Stimulated activated CD4-positive, alpha-beta T cell treated with anti-CD3 and anti-CD28 coated beads, Interleukin-4, amount 100 ng/mL, for 4 hours (primary cell): ENCODE measurements around the gene IL20RB.
"Not testable (repeated sequence)": the region's sequence is repeated elsewhere in the genome, so short reads cannot be mapped to it uniquely, and the experiment has no call there.

Experiments used
- DNase-seq, 2 experiments: peaks; one replicate each; pipeline ENCODE4 v3.0.0-alpha.2; 2020

The IL20RB gene

DNA sequence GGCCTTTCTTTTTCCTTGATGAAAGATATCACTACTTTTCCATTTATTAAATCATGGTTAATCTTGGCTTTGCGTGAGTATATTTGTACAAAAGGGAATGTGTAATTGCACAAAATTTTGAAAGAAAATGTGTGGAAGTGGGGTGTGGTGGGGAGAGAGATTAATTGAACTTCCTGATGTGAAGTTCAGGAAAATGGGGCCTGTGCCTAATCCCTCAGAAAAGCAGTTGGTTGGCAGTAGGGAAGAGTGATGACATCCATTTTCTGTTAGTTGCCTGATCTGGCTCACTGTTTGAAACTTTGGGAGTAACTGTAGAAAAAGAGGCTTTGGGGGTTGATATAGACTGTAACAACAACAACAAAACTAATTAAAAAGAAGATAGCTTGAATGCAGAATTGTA, 10.8 kb upstream of the IL20RB start:
- DNase-seq, result no peak

- DNase-seq, result no peak
These were observed 10.3 kb upstream of the IL20RB start for GRCh38 chr3:136947477-136947876.

DNA sequence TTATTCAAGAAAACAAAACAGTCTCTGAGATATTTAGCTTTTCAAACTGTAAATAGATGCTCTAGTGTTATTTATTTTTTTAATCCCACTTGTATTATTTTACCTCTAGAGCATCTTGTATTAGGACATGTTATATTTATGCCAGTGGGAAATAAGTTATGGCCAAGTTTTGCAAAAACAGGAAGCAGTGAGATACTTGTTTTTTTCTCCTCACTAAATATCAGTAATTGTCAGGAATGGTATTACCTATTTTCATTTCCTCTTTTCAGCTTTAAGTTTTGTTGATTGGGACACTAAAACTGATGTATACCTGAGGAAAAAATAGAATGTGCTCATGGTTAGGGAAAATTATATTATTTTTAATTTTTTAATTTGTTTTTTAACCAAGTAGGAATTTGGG, 8.6 kb upstream of the IL20RB start:
- no peak for DNase-seq

- DNase-seq, result no peak
These were observed 8.1 kb upstream of the IL20RB start for GRCh38 chr3:136949708-136950107.

- DNase-seq, result no peak
These were observed 7.2 kb upstream of the IL20RB start for GRCh38 chr3:136950623-136951022.

GRCh38 chr3:136952292-136952691, 5.5 kb upstream of the IL20RB start:
- DNase-seq, result no peak

GRCh38 chr3:136954251-136954650, 3.5 kb upstream of the IL20RB start:
- no peak for DNase-seq

- no peak for DNase-seq
These were observed 2.6 kb upstream of the IL20RB start for GRCh38 chr3:136954980-136955780.

DNA sequence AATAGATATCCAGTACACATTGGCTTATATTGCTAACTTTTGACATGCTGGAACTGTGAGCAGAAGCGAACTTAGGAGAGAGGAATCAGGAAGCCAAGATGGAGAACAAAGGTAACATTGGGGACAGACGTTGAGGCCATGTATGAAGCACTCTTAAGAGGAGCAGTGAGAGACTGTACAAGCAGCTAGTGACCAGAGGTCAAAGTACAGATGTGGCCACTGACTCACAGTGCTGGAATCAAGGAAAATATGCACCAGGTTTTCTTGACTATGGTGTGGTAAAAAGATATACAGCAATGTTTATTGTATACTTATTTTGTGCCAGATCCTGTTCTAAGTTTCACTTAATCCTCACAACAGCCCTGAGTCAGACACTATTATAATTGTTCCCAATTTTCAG, 2.0 kb upstream of the IL20RB start:
- DNase-seq, result no peak

DNA sequence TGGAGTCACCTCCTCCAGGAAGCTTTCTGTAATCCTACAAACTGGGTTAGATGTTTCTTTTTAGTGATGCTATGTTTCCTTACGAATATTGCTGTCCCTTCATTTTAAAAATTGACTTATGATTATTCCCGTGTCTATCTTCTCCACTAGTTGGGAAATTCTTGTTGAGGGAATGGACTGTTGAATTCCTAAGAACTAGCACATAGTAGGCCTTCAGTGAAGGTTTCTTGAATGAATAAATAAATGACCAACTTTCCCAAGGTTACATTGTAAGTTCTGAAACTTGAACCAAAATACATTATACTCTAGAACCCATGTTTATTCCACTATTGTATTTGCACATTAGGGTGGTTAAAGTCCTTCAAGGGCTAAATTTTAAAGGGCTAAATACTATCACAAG, 812 bp upstream of the IL20RB start:
- no peak for DNase-seq

DNA sequence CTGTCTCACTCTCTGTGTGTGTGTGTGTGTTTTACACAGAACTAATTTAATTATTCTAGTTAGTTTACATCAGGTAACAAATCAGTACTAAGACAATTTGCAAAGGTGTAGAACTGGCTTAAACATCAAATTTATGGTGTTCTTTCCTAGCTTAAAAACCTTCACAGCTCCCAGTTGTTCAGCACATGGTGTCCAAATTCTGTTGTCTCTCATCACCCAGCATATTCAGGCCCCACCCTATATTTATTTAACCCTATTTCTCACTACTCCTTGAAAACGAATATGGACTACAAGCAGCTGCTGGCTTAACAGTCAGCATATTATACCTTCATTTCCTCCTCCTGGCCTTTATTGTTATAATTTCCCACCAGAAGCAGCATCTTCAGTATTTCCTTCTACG, 1.2 kb downstream of the IL20RB start:
- DNase-seq, result no peak

GRCh38 chr3:136959599-136959998, 1.8 kb downstream of the IL20RB start:
- no peak for DNase-seq

DNA sequence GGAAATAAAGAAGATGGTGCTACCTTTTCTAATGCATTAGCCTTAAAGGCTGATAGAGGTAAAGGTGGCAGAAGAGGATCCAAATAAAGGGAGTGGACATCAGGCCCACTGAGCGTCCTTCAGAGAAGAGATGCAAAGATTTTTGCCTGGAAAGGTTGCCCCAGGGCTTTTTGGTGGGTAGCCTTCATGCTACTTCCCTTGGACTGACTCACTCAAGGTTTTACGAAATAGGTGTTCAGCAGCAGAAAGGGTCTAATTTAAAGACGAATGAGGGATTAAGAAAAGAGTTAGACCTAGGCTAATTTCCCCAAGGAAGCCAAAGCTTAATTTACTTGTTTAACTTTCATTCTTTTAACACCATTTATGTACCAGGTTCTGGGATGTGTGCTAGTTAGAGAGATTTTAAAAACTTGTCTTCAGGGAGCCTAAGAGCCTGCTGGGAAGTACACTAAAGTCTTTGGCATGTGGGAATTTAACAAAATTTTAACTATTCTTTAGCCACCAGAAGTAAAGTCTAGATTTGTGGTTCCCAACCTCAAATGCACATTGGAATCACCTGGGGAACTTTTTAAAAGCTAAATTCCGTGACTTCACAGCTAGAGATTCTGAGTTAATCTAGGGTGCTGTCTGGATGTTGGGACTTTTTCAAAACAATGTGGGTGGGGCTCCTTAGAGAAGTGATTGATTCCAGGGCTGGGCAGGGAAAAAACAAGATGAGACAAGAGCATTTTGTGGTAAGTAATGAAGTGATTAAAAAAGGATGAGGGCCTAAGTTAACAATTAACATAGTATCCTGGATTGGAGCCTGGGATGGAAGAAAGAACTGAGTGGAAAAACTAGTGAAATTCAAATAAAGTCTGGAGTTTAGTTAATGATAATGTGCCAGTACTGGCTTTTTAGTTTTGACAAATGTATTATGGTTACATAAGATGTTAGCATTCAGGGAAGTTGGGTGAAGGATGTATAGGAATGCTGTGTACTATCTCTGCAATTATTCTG, 3.4 kb downstream of the IL20RB start:
- DNase-seq, result no peak

DNA sequence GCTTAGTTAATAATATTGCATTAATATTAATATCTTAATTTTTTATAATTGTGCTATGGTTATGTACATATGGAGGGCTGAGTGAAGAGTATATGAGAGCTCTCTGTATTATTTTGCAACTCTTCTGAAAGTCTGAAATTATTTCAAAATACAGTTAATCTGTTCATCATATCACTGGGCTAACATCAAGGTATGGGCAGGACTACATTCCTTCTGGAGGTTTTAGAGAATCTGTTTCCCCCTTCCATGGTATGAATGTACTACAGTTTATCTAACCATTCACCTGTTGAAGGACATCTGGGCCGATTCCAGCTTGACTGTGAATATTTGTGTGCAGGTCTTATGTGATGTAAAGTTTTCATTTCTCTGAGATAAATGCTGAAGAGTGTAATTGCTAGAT, 5.1 kb downstream of the IL20RB start:
- DNase-seq, result no peak

GRCh38 chr3:136969539-136969938, 11.8 kb downstream of the IL20RB start:
- DNase-seq, result not testable (repeated sequence)

DNA sequence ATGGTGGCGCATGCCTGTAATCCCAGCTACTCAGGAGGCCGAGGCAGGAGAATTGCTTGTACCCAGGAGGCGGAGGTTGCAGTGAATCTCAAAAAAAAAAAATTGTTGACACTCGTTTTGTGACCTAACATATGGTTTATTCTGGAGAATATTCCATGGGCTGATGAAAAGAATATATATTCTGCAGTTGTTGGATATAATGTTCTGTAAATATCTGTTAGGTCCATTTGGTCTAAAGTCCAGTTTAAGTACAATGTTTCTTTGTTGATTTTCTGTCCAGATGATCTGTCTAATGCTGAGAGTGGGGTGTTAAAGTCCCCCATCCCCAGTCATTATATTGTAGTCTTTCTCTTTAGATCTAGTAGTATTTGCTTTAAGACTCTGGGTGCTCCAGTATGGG, 15.6 kb downstream of the IL20RB start:
- DNase-seq, result no peak

DNA sequence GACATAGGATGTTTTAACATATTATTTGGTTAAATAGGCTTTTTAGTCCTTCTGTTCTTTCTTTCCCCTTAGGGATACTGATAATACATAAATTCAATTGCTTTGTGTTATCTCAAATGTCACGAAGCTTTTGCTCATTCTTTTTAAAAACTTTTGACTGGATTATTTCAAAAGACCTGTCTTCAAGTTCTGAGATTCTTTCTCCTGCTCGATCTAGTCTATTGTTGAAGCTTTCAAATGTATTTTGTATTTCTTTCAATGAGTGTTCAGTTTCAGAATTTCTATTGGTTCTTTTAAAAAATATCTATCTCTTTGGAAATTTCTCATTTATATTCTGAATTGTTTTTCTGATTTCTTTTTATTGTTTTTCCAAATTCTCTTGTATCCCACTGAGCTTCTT, 16.9 kb downstream of the IL20RB start:
- DNase-seq, result no peak

GRCh38 chr3:136979204-136979603, 21.4 kb downstream of the IL20RB start:
- DNase-seq, result no peak

- DNase-seq, result no peak
These were observed 21.9 kb downstream of the IL20RB start for GRCh38 chr3:136979684-136980083.

DNA sequence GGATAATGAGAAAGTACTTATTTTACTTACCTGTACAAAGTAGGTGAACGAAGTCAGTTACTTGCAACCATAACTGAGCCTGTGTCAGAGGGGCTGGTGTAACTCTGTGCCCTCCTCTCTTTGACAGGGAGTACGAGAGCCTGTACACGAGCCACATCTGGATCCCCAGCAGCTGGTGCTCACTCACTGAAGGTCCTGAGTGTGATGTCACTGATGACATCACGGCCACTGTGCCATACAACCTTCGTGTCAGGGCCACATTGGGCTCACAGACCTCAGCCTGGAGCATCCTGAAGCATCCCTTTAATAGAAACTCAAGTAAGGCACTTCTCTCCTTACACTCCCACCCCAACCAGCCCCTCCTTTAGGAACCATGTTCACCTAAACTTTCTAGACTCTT, 24.2 kb downstream of the IL20RB start:
- no peak for DNase-seq

DNA sequence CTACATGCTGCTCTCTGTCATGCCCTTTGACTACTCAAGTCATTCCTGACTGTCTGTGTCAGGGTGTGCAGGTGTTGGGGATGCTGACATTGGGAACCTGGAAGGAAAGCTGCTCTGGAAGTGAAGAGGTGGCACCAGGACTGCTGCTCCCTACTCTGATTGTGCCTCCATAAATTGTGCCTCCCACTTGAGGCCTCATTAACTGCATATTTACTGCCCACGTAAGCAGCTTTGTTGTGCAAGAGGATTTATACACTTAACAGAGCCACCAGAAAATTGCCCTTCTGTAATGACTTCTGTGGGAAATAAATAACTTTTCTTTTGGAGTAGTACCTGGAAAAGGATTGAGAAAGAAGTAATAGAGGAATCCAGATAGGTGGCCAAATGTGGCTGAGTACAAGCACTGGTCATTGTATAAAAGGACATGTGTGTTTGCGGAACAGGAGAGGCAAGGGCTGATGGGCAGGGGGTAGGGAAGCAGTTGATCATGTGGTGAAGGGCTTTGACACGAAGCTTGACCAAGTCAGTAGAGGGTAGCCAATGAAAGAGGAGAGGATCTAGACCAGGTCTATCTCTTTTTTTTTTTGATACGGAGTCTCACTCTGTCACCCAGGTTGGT, 24.8 kb downstream of the IL20RB start:
- DNase-seq, result no peak

DNA sequence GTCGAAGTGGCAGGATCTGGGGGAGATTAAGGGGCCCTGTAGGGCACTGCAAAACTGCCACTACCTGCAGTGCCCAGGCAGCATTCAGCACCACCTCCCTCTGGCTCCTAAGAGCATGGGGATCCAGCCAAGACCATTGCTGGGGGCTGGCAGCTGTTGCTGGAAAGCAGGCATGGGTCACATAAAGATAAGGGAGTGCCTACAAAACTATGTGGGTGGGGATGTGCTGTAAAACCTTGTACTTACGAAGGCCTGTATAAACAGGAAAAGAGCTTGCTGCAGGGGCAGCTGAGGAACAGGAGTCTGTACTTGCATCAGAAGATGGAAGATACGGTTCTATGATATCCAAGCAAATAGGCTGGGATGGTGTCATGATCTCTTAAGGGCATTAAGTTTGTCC, 27.1 kb downstream of the IL20RB start:
- DNase-seq, result no peak

DNA sequence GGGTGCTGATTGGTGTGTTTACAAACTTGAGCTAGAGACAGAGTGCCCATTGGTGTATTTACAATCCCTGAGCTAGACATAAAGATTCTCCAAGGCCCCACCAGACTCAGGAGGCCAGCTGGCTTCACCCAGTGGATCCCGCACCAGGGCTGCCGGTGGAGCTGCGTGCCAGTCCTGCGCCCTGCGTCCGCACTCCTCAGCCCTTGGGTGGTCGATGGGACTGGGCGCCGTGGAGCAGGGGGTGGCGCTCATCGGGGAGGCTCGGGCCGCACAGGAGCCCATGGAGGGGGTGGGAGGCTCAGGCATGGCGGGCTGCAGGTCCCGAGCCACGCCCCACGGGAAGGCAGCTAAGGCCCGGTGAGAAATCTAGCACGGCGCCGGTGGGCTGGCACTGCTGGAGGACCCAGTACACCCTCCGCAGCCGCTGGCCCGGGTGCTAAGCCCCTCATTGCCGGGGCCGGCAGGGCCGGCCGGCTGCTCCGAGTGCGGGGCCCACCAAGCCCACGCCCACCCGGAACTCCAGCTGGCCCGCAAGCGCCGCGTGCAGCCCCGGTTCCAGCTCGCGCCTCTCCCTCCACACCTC, 29.7 kb downstream of the IL20RB start:
- not testable (repeated sequence) for DNase-seq
